ENCODE data around the gene ADAM8. TPM values are rescaled to one million over a fixed set of nuclear protein-coding genes. Genes with fewer than 3 reads are reported as not detected.

The ADAM8 gene
- total RNA-seq, 1 donor from 2014 or later = 3.6 TPM

GRCh38 chr10:133213641-133214467 lies 62.8 kb downstream of the ADAM8 start:
- Mint-ChIP-seq H3K36me3 (ENCODE audit: low read depth) (no peaks in the 10 kb centered on the region), H3K9me3 (no peaks in the 10 kb centered on the region), H3K4me1 (no peaks in the 10 kb centered on the region), H3K27me3 (ENCODE audit: low read depth) (peaks cover 16% of the 10 kb centered on the region), H3K27ac (ENCODE audit: unreplicated experiment) (no peak overlapping the region), H3K4me3 (no peak overlapping the region)
- TF ChIP-seq CTCF (conservative IDR thresholded peaks at IDR 0.05) = no peak
- DNase-seq (ENCODE audit: low read depth, low spot score) = no peak

- H3K4me1 Mint-ChIP-seq = no peaks in the 10 kb centered on the region
- TF ChIP-seq CTCF (conservative IDR thresholded peaks at IDR 0.05) = no peak
- H3K9me3 Mint-ChIP-seq = no peaks in the 10 kb centered on the region
- no peaks in the 10 kb centered on the region for H3K36me3 Mint-ChIP-seq (ENCODE audit: low read depth)
- peaks cover 11% of the 10 kb centered on the region for H3K27me3 Mint-ChIP-seq (ENCODE audit: low read depth)
- no peak overlapping the region for H3K4me3 Mint-ChIP-seq
- DNase-seq (ENCODE audit: low read depth, low spot score) = no peak
- H3K27ac Mint-ChIP-seq (ENCODE audit: unreplicated experiment) = no peak overlapping the region
Measured at GRCh38 chr10:133212853-133213494, 63.7 kb downstream of the ADAM8 start.

Small RNA genes lying within 50 kb of the gene (microRNA-seq; reads per million reads assigned to microRNA genes)
- gene MIR202 = not detected

Other genes starting within 250 kb of the ADAM8 start
- gene ADGRA1, start 188.9 kb downstream of the ADAM8 start, total RNA-seq = 0.33 and 0.41 TPM in 2 replicates
- gene KNDC1, start 116.6 kb downstream of the ADAM8 start, total RNA-seq = 4.0 and 5.5 TPM in 2 replicates
- gene UTF1, start 46.7 kb downstream of the ADAM8 start, total RNA-seq = not detected in 2 replicates
- gene VENTX, start 39.0 kb downstream of the ADAM8 start, total RNA-seq = not detected in 2 replicates
- 70.0 and 72.0 TPM in 2 replicates for gene TUBGCP2, start 32.0 kb upstream of the ADAM8 start, total RNA-seq
- gene ZNF511, start 32.0 kb upstream of the ADAM8 start, total RNA-seq = 62.7 and 75.6 TPM in 2 replicates
- gene CALY, start 60.0 kb upstream of the ADAM8 start, total RNA-seq = 0.82 and 0.89 TPM in 2 replicates
- gene PRAP1, start 70.5 kb upstream of the ADAM8 start, total RNA-seq = not detected in 2 replicates
- gene FUOM, start 81.2 kb upstream of the ADAM8 start, total RNA-seq = 18.1 and 18.3 TPM in 2 replicates
- gene ECHS1, start 96.5 kb upstream of the ADAM8 start, total RNA-seq = 98.1 and 103 TPM in 2 replicates
- 8.8 and 9.7 TPM in 2 replicates for gene PAOX, start 102.4 kb upstream of the ADAM8 start, total RNA-seq
- 104 and 105 TPM in 2 replicates for gene MTG1, start 117.3 kb upstream of the ADAM8 start, total RNA-seq
- 0.37 and 0.48 TPM in 2 replicates for gene SPRN, start 147.8 kb upstream of the ADAM8 start, total RNA-seq
- 1.4 and 1.6 TPM in 2 replicates for gene SCART1, start 177.1 kb upstream of the ADAM8 start, total RNA-seq